Head of caudate nucleus (tissue), 42 donors: ENCODE measurements around the gene AKR7A3.
"Not testable (repeated sequence)": the region's sequence is repeated elsewhere in the genome, so short reads cannot be mapped to it uniquely, and the experiment has no call there.

Source experiments
- DNase-seq, 42 donors: peaks; one replicate each; pipeline versions ENCODE4 v3.0.0 to v3.0.0-alpha.2; 2020 to 2021; ENCODE audit warnings: mixed read lengths in 7 of 42
- intact Hi-C: fragments of 100-400 bp; cut with DNase I; formaldehyde crosslinking; loops from one replicate; pipeline ENCODE4 v1.15.0; 2022

AKR7A3 gene

DNA sequence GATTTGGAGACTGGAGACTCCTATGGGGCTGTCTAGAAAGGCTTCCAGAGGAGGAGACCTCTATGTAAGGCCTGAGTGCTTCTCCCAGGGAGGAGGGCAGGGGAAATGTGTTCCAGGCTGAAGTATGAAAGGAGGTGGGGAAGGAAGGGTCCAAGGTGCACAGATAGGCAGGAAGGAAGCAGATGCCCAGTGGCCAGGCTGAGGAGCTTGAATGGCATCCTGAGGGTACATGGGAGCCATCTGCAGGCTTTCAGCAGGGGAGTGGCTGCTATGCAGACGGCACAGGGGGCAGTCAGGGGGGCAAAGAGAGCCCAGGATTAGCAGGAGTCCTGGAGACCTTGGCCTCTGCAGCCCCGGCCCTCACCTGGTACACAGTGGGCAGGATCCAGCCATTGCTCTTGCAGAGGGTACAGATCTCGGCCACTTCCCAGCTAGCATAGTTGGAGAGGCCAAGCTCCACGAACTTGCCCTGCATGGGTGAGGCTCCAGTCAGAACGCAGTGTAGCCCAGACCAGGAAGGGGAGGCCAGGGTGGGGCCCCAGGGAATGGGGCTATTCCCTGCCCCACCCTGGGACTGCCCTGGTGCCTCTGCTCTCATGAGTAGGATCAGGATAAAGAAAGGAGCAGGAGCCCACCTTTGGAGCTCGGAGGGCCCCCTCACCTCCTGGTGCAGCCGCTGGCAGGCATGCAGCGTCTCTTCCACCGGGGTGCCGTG, 19.4 kb upstream of the AKR7A3 start:
- intact Hi-C loops = no loop called here
- DNase-seq = peak in 1 of 42 donors; percentile 3

- intact Hi-C loops = no loop called here
- peak in 1 of 42 donors; percentile 10 for DNase-seq
Measured at GRCh38 chr1:19306941-19307340, 18.4 kb upstream of the AKR7A3 start.

DNA sequence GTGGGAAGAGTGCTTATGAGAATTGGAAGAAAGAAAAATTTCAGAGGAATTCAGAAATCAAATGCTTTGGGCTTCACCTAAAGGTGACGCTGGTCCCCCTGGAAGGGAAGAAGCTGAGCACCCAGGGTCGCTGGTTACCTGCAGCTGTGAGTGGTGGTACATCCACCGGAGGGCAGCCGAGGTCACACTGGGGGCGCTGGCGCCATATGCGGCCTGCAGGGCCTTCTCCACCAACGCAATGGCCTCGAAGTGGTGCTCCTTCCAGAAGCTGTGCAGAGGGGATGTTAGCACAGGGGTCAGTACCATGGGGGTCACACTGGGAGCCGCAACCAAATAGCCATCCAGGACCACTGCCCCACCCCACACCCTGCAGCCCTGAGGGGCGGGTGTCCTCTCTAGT, 17.3 kb upstream of the AKR7A3 start:
- peak in 1 of 42 donors; percentile 10 for DNase-seq
- intact Hi-C loops = no loop called here

DNA sequence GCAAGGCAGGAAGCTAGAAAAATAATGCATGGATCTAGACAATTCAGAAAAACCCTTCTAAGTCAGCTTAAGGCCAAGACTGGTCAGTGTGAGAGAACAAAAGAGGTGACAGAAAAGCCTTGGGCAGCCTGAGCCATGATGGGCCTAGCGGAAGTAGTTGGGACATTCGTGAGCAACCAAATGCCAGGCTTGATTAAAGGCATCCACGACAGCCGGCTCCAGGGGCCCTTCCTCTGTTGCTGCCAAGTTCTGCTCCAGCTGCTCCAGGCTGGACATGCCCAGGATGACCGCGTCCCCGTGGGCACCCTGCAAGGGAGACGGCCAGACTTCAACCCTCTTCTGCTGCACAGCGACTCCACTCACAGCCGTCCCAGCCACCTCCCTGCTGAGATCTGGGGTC, 15.5 kb upstream of the AKR7A3 start:
- intact Hi-C loops = not testable (repeated sequence)
- DNase-seq = peak in 1 of 42 donors; percentile 9

DNA sequence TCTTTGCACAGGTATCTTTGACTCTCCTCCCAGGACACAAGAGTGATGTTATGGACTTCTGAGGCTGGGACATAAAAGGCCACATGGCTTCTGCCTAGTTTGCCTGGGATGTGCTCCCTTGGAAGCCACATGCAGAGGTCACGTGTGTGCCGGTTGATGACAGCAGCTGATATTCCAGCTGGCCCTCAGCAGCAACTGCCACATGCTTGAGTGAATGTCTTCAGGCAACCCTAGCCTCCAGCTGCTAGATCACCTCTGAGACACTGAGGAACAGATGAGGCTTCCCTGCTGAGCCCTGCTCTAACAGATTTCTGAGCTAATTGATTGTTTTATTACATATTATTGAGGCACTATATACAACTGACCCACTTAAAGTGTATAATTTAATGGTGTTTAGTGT, 11.6 kb upstream of the AKR7A3 start:
- intact Hi-C loops = no loop called here
- DNase-seq = no peak

- intact Hi-C loops = no loop called here
- DNase-seq = no peak
Measured at GRCh38 chr1:19294638-19295037, 6.1 kb upstream of the AKR7A3 start.

- no peak for DNase-seq
- intact Hi-C loops = no loop called here
Measured at GRCh38 chr1:19289244-19289643, 674 bp upstream of the AKR7A3 start.

DNA sequence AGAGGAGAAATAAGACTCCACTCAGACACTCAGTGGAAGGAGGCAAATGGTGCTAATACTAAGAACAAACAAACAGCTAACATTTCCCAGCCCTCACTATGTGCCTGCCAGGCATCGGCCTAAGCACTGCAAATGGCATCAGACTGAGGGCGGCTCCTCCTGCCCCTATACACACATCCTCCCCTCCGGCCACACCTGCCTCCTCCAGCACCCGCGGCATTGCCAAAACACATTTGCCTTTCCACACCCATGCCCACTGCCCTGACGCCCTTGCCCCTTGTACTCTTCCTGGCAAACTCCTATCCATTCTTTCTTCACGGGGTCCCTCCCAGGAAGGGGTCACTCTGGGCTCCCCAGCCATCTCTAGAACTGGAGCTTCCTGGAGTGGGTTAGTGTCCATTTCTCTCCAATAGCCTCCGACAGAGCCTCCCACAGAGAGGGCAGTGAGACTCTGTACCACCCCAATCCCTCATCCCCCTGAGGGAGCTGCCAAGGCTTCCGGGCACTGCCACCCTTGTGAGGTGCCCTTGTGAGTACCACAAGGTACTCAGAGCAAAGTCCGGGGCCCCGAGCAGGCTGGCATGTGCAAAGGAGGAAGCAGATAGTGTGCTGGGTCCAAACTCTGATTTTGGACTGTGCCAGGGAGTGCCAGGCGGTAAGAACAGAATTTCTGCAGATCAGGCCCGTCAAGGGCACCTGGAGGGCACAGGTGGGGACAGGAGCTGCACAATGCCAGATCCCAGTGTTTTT, 959 bp downstream of the AKR7A3 start:
- intact Hi-C loops = no loop called here
- no peak for DNase-seq

- DNase-seq, intact Hi-C loops: not testable (repeated sequence)
Measured at GRCh38 chr1:19285807-19286206, 2.8 kb downstream of the AKR7A3 start.

DNA sequence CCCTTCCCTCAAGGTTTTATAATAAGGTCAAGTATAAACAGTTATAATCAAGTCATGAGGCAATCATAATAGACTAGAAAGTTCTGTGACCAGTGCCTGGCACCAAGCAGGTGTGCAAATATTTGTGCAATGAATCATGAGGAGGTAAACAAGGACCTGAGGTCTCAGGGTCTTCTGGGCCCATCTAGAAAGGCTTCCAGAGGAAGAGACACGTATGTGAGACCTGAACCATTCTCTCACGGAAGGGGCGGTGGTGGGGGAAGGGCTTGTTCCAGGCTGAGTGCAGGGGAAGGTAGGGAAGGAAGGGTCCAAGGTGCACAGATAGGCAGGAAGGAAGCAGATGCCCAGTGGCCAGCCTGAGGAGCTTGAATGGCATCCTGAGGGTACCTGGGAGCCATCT, 3.2 kb downstream of the AKR7A3 start:
- DNase-seq, intact Hi-C loops: not testable (repeated sequence)

DNA sequence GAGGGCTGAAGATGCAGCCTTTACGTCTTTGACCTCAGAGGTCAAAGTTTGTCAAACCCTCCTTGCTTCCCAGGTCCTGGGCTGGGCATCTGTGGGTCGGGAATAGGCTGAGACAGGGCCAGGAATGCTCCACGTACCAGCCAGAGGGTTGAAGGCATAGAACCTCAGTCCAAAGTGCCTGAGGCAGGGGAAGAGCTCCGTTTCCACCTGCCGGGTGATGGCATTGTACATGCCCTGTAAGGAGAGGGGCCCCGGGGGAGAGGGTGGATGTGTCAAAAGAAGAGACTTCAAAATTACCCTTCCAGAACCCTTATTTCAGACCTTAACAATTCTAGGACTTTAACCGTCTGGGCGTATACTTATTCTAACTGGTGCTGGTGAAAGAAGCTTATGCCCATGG, 3.7 kb downstream of the AKR7A3 start:
- DNase-seq = no peak
- intact Hi-C loops = no loop called here

DNA sequence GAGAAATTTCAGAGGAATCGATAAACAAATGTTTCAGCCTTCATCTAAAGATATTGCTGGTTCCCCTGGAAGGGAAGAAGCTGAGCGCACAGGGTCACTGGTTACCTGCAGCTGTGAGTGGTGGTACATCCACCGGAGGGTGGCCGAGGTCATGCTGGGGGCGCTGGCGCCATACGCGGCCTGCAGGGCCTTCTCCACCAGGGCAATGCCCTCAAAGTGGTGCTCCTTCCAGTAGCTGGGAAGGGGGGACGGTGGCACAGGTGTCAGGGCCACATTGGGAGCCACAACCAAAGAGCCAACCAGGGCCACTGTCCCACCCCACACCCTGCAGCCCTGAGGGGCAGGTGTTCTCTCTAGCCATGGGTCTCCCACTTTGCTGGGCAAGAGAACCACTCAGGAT, 4.7 kb downstream of the AKR7A3 start:
- no peak for DNase-seq
- intact Hi-C loops = no loop called here

DNA sequence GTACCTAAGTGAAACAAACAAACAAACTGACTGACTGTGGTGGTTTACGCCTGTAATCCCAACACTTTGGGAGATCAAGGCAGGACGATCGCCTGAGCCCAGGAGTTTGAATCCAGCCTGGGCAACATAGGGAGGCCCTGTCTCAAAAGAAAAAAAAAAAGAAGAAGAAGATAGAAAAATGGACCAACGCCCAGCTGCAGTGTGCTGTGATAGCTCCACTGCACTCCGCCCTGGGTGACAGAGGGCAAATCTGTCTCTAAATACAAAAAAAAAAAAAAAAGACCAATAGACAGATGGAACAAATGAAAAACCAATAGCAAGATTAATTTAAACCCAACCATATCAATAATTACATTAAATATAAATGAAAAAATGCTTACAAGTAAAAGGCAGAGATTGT, 13.9 kb downstream of the AKR7A3 start:
- no peak for DNase-seq
- intact Hi-C loops = no loop called here

GRCh38 chr1:19273844-19274531, 14.6 kb downstream of the AKR7A3 start:
- intact Hi-C loops, DNase-seq: not testable (repeated sequence)

GRCh38 chr1:19273106-19273843, 15.3 kb downstream of the AKR7A3 start:
- intact Hi-C loops = no loop called here
- DNase-seq = no peak

DNA sequence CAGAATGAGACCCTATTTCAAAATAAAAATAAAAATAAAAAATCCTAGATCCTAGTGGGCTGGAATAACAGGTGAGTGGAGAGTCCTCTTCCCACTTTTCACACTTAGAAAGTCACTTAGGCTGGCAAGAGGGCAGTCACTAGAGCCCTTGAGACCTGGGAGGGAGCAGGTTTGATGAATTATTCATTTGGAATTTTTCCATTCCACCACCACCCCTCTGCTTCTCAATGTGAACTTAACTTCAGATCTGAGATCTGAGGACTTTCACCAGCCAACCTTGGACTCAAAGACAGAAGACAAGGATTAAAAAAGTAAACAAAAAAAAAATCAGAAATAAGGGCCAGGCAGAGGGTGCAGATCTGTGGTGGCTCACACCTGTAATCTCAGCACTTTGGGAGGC, 16.5 kb downstream of the AKR7A3 start:
- DNase-seq = no peak
- intact Hi-C loops = no loop called here

DNA sequence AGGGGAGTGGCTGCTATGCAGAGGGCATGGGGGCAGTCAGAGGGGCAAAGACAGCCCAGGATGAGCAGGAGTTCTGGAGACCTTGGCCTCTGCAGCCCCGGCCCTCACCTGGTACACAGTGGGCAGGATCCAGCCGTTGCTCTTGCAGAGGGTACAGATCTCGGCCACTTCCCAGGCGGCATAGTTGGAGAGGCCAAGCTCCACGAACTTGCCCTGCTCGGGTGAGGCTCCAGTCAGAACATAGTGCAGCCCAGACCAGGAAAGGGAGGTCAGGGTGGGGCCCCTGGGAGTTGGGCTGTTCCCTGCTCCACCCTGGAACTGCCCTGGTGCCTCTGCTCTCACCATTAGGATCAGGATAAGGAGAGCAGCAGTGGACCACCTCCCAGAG, 18.2 kb downstream of the AKR7A3 start:
- DNase-seq, intact Hi-C loops: not testable (repeated sequence)

DNA sequence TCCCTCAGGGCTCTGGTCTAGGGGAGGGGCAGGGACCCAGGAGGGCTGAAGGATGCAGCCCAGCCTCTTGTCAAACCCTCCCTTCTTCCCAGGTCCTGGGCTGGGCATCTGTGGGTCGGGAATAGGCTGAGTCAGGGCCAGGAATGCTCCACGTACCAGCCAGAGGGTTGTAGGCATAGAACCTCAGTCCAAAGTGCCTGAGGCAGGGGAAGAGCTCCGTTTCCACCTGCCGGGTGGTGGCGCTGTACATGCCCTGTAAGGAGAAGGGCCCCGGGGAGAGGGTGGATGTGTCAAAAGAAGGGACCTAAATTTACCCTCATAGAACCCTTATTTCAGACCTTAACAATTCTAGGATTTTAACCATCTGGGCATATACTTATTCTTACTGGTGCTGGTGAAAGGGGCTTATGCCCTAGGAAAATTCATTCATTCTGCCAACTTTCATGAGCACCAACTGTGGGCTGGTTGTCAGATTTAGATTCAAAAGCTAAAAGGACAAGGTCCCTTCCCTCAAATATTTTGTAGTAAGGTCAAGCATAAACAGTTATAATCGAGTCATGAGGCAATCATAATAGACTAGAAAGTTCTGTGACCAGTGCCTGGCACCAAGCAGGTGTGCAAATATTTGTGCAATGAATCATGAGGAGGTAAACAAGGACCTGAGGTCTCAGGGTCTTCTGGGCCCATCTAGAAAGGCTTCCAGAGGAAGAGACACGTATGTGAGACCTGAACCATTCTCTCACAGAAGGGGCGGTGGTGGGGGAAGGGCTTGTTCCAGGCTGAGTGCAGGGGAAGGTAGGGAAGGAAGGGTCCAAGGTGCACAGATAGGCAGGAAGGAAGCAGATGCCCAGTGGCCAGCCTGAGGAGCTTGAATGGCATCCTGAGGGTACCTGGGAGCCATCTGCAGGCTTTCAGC, 18.9 kb downstream of the AKR7A3 start:
- intact Hi-C loops = not testable (repeated sequence)

GRCh38 chr1:19268445-19268844, 20.1 kb downstream of the AKR7A3 start:
- intact Hi-C loops = no loop called here
- DNase-seq = no peak

More for the DNA sequence above, 18.9 kb downstream of the AKR7A3 start:
- not testable (repeated sequence) for DNase-seq
